ENCODE measurements around the gene PLPPR1.

Gene PLPPR1

GRCh38 chr9:101128623-101129022 lies 100.1 kb downstream of the PLPPR1 start:
- no peak for DNase-seq

GRCh38 chr9:101130054-101130453 lies 101.5 kb downstream of the PLPPR1 start:
- DNase-seq, result no peak

GRCh38 chr9:101131326-101131725 lies 102.8 kb downstream of the PLPPR1 start:
- DNase-seq, result no peak

- no peak for DNase-seq
These were observed 104.3 kb downstream of the PLPPR1 start for GRCh38 chr9:101132801-101133200.

- DNase-seq, result no peak
These were observed 110.0 kb downstream of the PLPPR1 start for GRCh38 chr9:101138509-101138908.

GRCh38 chr9:101139082-101139481 lies 110.6 kb downstream of the PLPPR1 start:
- DNase-seq, result no peak

GRCh38 chr9:101140764-101141163 lies 112.2 kb downstream of the PLPPR1 start:
- no peak for DNase-seq

GRCh38 chr9:101146508-101146907 lies 118.0 kb downstream of the PLPPR1 start:
- no peak for DNase-seq

GRCh38 chr9:101148344-101148743 lies 119.8 kb downstream of the PLPPR1 start:
- DNase-seq, result no peak

GRCh38 chr9:101158361-101158760 lies 129.8 kb downstream of the PLPPR1 start:
- DNase-seq, result no peak

- no peak for DNase-seq
These were observed 133.7 kb downstream of the PLPPR1 start for GRCh38 chr9:101162231-101162630.

GRCh38 chr9:101165131-101165530 lies 136.6 kb downstream of the PLPPR1 start:
- no peak for DNase-seq

GRCh38 chr9:101167490-101168134 lies 139.1 kb downstream of the PLPPR1 start:
- no peak for DNase-seq

GRCh38 chr9:101172616-101173015 lies 144.1 kb downstream of the PLPPR1 start:
- no peak for DNase-seq

- DNase-seq, result no peak
These were observed 145.4 kb downstream of the PLPPR1 start for GRCh38 chr9:101173907-101174306.

- no peak for DNase-seq
These were observed 147.9 kb downstream of the PLPPR1 start for GRCh38 chr9:101176384-101176783.

GRCh38 chr9:101184813-101185278 lies 156.3 kb downstream of the PLPPR1 start:
- DNase-seq, result no peak

- DNase-seq, result no peak
These were observed 163.2 kb downstream of the PLPPR1 start for GRCh38 chr9:101191723-101192122.

GRCh38 chr9:101197026-101197425 lies 168.5 kb downstream of the PLPPR1 start:
- no peak for DNase-seq

- no peak for DNase-seq
These were observed 172.3 kb downstream of the PLPPR1 start for GRCh38 chr9:101200852-101201251.

- DNase-seq, result no peak
These were observed 173.1 kb downstream of the PLPPR1 start for GRCh38 chr9:101201630-101202029.

- no peak for DNase-seq
These were observed 181.1 kb downstream of the PLPPR1 start for GRCh38 chr9:101209670-101210069.

GRCh38 chr9:101212661-101213060 lies 184.1 kb downstream of the PLPPR1 start:
- no peak for DNase-seq

GRCh38 chr9:101219030-101219429 lies 190.5 kb downstream of the PLPPR1 start:
- DNase-seq, result no peak

GRCh38 chr9:101220341-101220740 lies 191.8 kb downstream of the PLPPR1 start:
- DNase-seq, result no peak
